ENCODE measurements around the gene MET.
"Not testable (repeated sequence)": the region's sequence is repeated elsewhere in the genome, so short reads cannot be mapped to it uniquely, and the experiment has no call there.

Gene MET

GRCh38 chr7:116754186-116754585 is 82.2 kb downstream of the MET start:
- DNase-seq, result no peak

DNA sequence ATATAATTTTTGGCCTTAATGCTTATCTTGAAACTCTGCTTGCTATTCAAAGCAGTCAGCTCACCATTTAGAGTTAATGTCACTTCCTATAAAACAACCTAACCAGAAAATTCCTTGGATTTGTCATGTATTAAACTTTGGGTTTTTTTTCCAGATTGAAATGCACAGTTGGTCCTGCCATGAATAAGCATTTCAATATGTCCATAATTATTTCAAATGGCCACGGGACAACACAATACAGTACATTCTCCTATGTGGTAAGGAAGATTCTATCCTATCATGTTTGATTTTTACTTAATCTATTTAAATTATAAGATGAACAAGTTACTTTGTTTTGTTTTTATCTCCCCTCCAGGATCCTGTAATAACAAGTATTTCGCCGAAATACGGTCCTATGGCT is 85.3 kb downstream of the MET start:
- DNase-seq, result no peak

- DNase-seq, result not testable (repeated sequence)
These were observed 87.6 kb downstream of the MET start for GRCh38 chr7:116759642-116760041.

- no peak for DNase-seq
These were observed 91.0 kb downstream of the MET start for GRCh38 chr7:116762971-116763370.

GRCh38 chr7:116763647-116764046 is 91.7 kb downstream of the MET start:
- DNase-seq, result no peak

- no peak for DNase-seq
These were observed 94.9 kb downstream of the MET start for GRCh38 chr7:116766881-116767280.

DNA sequence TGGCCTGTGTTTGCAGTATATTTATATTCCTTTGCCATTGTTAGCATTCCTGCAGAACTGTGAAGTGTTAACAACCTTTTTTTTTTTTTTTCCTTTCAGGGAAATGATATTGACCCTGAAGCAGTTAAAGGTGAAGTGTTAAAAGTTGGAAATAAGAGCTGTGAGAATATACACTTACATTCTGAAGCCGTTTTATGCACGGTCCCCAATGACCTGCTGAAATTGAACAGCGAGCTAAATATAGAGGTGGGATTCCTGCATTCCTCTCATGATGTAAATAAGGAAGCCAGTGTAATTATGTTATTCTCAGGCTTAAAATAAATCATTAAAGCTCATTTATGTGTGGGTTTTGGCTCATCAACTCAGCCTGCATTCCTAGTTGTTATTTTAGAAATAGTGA is 97.5 kb downstream of the MET start:
- DNase-seq, result no peak

GRCh38 chr7:116770941-116771340 is 98.9 kb downstream of the MET start:
- no peak for DNase-seq

DNA sequence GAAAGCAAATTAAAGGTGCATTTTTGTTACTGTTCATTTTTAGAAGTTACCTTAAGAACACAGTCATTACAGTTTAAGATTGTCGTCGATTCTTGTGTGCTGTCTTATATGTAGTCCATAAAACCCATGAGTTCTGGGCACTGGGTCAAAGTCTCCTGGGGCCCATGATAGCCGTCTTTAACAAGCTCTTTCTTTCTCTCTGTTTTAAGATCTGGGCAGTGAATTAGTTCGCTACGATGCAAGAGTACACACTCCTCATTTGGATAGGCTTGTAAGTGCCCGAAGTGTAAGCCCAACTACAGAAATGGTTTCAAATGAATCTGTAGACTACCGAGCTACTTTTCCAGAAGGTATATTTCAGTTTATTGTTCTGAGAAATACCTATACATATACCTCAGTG is 99.6 kb downstream of the MET start:
- DNase-seq, result no peak

DNA sequence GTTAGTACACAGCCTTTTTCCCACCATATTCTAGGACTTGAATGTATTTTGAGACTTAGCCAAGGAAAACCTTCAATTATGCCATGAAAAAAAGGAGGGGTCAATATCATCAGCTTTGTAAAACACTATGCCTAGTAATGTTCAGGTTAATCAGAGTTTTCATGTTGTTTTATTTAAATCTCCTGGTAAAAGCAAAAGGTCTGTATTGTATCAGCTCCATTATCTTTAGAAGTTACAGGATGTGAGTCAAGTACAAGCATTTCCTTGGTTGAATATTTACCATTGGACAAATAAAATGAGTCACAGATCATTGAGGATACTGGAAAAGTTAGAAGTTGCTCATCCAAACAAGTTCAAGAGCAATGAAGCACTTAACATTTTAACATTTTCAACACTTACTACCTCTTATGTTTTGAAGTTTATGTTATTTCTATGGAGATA is 100.4 kb downstream of the MET start:
- DNase-seq, result no peak

- DNase-seq, result no peak
These were observed 101.1 kb downstream of the MET start for GRCh38 chr7:116772926-116773749.

- no peak for DNase-seq
These were observed 104.0 kb downstream of the MET start for GRCh38 chr7:116776046-116776445.

GRCh38 chr7:116776610-116777289 is 104.8 kb downstream of the MET start:
- no peak for DNase-seq

GRCh38 chr7:116777651-116778281 is 105.8 kb downstream of the MET start:
- no peak for DNase-seq

GRCh38 chr7:116779216-116779615 is 107.2 kb downstream of the MET start:
- DNase-seq, result no peak

DNA sequence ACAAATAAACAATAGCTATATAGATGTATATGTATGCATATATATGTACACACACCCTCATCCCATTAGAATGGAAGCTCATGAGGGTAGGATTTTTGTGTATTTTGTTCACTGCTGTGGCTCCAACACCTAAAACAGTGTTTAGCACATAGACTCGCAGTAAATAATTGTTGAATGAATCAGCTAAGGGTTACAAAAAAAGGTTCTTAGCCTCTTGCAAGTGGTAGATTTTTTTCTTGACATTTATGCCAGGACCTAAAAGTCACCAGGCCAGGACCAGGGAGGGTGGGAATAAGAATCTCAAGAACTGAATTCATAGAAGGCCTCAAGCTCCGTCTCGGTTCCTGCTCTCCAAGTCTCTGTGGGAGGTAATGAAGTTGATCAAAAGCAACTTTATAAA is 107.9 kb downstream of the MET start:
- DNase-seq, result no peak

- no peak for DNase-seq
These were observed 108.5 kb downstream of the MET start for GRCh38 chr7:116780521-116780920.

- no peak for DNase-seq
These were observed 109.0 kb downstream of the MET start for GRCh38 chr7:116780966-116781365.

GRCh38 chr7:116781584-116781983 is 109.6 kb downstream of the MET start:
- no peak for DNase-seq

GRCh38 chr7:116782177-116782711 is 110.2 kb downstream of the MET start:
- DNase-seq, result no peak

DNA sequence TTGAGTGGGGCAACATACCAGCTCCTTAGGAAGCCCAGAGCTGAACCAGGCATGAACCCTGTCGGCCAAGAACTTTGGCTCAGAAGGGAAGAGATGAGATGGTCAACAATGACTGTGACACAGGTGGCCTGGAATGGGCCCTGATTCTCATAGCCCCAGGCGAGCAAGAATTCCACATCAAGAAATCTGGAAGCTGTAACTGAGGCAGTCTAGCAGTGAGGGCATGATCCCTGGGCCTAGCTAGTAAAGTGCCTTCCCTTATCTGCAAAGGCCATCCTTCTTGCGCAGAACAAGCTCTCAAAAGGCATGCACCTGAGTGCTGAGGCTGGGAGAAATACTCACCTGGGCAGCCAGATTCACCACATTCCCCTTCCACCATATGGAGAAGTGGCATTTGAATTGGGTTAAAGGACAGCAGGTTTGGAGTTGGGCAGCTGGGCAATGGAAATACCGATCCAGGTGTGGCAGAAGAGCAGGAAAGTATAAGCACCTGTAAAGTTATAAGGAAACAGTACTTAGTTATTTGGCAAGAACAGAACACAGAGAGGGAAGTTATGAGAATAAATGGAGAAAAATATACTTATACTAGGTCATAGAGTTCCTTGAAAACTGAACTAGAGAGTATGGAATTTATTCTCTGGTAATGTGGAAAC is 111.8 kb downstream of the MET start:
- DNase-seq, result no peak

DNA sequence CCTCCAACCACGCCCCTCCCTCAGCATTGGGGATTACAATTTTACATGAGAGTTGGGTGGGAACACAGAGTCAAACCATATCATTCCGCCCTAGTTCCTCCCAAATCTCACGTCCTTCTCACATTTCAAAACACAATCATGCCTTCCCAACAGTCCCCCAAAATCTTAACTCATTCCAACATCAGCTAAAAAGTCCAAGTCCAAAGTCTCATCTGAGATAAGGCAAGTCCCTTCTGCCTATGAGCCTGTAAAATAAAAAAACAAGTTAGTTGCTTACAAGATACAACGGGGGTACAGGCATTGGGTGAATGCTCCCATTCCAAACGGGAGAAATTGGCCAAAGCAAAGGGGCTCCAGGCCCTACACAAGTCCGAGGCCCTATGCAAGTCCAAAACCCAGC is 112.7 kb downstream of the MET start:
- no peak for DNase-seq

GRCh38 chr7:116785843-116786242 is 113.8 kb downstream of the MET start:
- no peak for DNase-seq
